GM23338 (cell line): ENCODE results near the gene CPEB3. TPM values are rescaled to one million over a fixed set of nuclear protein-coding genes. Genes with fewer than 3 reads are reported as not detected.
"Not testable (repeated sequence)": the region's sequence is repeated elsewhere in the genome, so short reads cannot be mapped to it uniquely, and the experiment has no call there.

Source experiments
- ATAC-seq: fragments of 200-7000 bp; cut with Tn5 transposase; 3 replicates; pipeline ENCODE4 v1.9.1; 2020
- DNase-seq: peaks from one replicate; pipeline ENCODE4 v3.0.0-alpha.2; 2015; ENCODE audit warnings: low spot score
- H2AFZ ChIP-seq: fragments of 200-600 bp; sonication (generic); 2 replicates; pipeline ENCODE4 v1.8.0; 2016; ENCODE audit warnings: antibody characterized with exemption, mild to moderate bottlenecking, moderate library complexity
- H3F3A ChIP-seq: fragments of 200-600 bp; sonication (generic); replicated peaks from 2 replicates; pipeline ENCODE4 v1.8.0; 2017; ENCODE audit warnings: antibody characterized with exemption, mixed run types, low read depth
- H3K27ac ChIP-seq: fragments of 200-600 bp; sonication (generic); 2 replicates; pipeline ENCODE4 v1.6.1; 2016; ENCODE audit warnings: low read depth
- H3K27me3 ChIP-seq: fragments of 200-600 bp; sonication (generic); 2 replicates; pipeline ENCODE4 v1.8.0; 2016; ENCODE audit warnings: mild to moderate bottlenecking, mixed run types, moderate library complexity; ENCODE audit not compliant: insufficient read depth
- H3K36me3 ChIP-seq: fragments of 200-600 bp; sonication (generic); 2 replicates; pipeline ENCODE4 v1.8.0; 2016; ENCODE audit warnings: mild to moderate bottlenecking; ENCODE audit not compliant: insufficient read depth
- H3K4me1 ChIP-seq: fragments of 200-600 bp; sonication (generic); 2 replicates; pipeline ENCODE4 v1.8.0; 2016; ENCODE audit warnings: mild to moderate bottlenecking, moderate library complexity; ENCODE audit not compliant: insufficient read depth
- H3K4me2 ChIP-seq: fragments of 200-600 bp; sonication (generic); 2 replicates; pipeline ENCODE4 v1.7.1; 2017; ENCODE audit warnings: mixed run types
- H3K4me3 ChIP-seq: fragments of 200-600 bp; sonication (generic); 2 replicates; pipeline ENCODE4 v1.6.1; 2016; ENCODE audit warnings: mixed run types
- H3K79me2 ChIP-seq: fragments of 200-600 bp; sonication (generic); replicated peaks from 2 replicates; pipeline ENCODE4 v1.8.0; 2017; ENCODE audit warnings: mild to moderate bottlenecking; ENCODE audit not compliant: insufficient read depth
- H3K9me2 ChIP-seq: fragments of 200-600 bp; sonication (generic); 2 replicates; pipeline ENCODE4 v1.8.0; 2017; ENCODE audit not compliant: insufficient read depth
- H4K20me1 ChIP-seq: fragments of 200-600 bp; sonication (generic); replicated peaks from 2 replicates; pipeline ENCODE4 v1.8.0; 2017; ENCODE audit warnings: mild to moderate bottlenecking; ENCODE audit not compliant: insufficient read depth
- H3K27ac Mint-ChIP-seq: 2 replicates; pipeline ENCODE4 v1.8.0; 2020; ENCODE audit warnings: inconsistent platforms, mild to moderate bottlenecking, moderate library complexity, mixed read lengths
- H3K27me3 Mint-ChIP-seq: 3 replicates; pipeline ENCODE4 v1.8.0; 2022; ENCODE audit warnings: low read depth, mild to moderate bottlenecking, moderate library complexity, mixed read lengths, inconsistent platforms; ENCODE audit not compliant: insufficient read depth, poor library complexity
- H3K36me3 Mint-ChIP-seq: 3 replicates; pipeline ENCODE4 v1.8.0; 2021; ENCODE audit warnings: low read depth, mild to moderate bottlenecking, inconsistent platforms, moderate library complexity, mixed read lengths
- H3K4me1 Mint-ChIP-seq: 3 replicates; pipeline ENCODE4 v1.8.0; 2020; ENCODE audit warnings: mild to moderate bottlenecking, inconsistent platforms, mixed read lengths
- H3K4me3 Mint-ChIP-seq: 3 replicates; pipeline ENCODE4 v1.8.0; 2021; ENCODE audit warnings: moderate library complexity, mild to moderate bottlenecking, inconsistent platforms, mixed read lengths
- H3K9me3 Mint-ChIP-seq: 3 replicates; pipeline ENCODE4 v1.8.0; 2020; ENCODE audit warnings: moderate library complexity, mild to moderate bottlenecking, inconsistent platforms, mixed read lengths
- CREB1 ChIP-seq: fragments of 250-450 bp; sonication (Bioruptor Pico); IDR thresholded peaks from 2 replicates; pipeline ENCODE4 v1.5.0; 2020; ENCODE audit warnings: low read depth, mild to moderate bottlenecking, moderate library complexity
- EZH2phosphoT487 ChIP-seq: fragments of 200-600 bp; sonication (generic); IDR thresholded peaks from one replicate; pipeline ENCODE4 v1.8.1; 2018; ENCODE audit warnings: antibody characterized with exemption; ENCODE audit not compliant: unreplicated experiment
- JUNB ChIP-seq: IDR thresholded peaks from one replicate; pipeline ENCODE4 v1.6.1; 2016; ENCODE audit warnings: antibody characterized with exemption; ENCODE audit not compliant: unreplicated experiment
- NANOG ChIP-seq: IDR thresholded peaks from 2 replicates; pipeline ENCODE4 v1.6.1; 2016; ENCODE audit warnings: antibody characterized with exemption, borderline replicate concordance
- POLR2AphosphoS5 ChIP-seq: IDR thresholded peaks from 2 replicates; pipeline ENCODE4 v1.6.1; 2016; ENCODE audit warnings: antibody characterized with exemption, low read depth
- ZNF114 ChIP-seq: fragments of 250-450 bp; sonication (Bioruptor Pico); IDR thresholded peaks from 2 replicates; pipeline ENCODE4 v1.5.0; 2020; ENCODE audit warnings: mild to moderate bottlenecking, moderate library complexity
- ZNF331 ChIP-seq: fragments of 250-450 bp; sonication (Bioruptor Pico); IDR thresholded peaks from 2 replicates; pipeline ENCODE4 v1.5.0; 2020; ENCODE audit warnings: low read depth, mild to moderate bottlenecking, moderate library complexity
- polyA plus RNA-seq: library from polyadenylated mRNA; unstranded; fragments of >200 nt; fragmentation: Nextera tagmentation; extraction: Ambion mirVana; gene quantifications from 2 replicates; pipeline ENCODE4 v1.2.1, GENCODE V29; 2016
- total RNA-seq: library from RNA; depleted of rRNA; stranded (reverse); fragments of >200 nt; shearing (Covaris generic); gene quantifications from 2 replicates; pipeline ENCODE4 v1.2.3, GENCODE V29; 2014
- TF ChIP-seq, protein P1 (sequence below): fragments of 250-450 bp; sonication (Bioruptor Pico); IDR thresholded peaks from 2 replicates; pipeline ENCODE4 v1.5.0; 2020; ENCODE audit warnings: mild to moderate bottlenecking, moderate library complexity
- TF ChIP-seq, protein P2 (sequence below), 2 experiments: fragments of 200-600 bp in 1 of 2; sonication (generic) in 1 of 2; conservative IDR thresholded peaks; 2 replicates each; pipeline versions ENCODE4 v1.5.1 to v1.6.1; 2016 to 2017; ENCODE audit warnings: antibody characterized with exemption in 2 of 2, low read depth in 2 of 2, mild to moderate bottlenecking in 2 of 2, moderate library complexity in 1 of 2

The CPEB3 gene
- total and polyA plus RNA-seq, 2 experiments from 2014 or later: 0.74 to 1.9 TPM

DNA sequence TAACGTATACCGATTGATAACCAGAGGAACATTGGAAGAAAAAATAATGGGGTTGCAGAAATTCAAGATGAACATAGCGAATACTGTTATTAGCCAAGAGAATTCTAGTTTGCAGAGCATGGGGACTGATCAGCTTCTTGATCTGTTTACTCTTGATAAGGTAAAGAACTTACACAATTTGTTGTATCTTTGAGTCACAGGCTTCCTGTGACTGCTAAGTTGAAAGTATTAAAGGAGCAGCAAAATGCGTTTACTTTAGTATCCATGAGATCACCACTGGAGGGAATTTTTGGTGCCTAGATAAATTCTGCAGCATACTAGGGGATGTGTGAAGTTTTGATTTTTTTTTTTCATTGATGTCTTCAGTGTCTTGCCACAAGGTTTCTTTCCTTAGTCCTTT lies 263.7 kb downstream of the CPEB3 start (continued):
- no peak for TF ChIP-seq EZH2phosphoT487
- TF ChIP-seq JUNB: no peak
- TF ChIP-seq, protein P1, sequence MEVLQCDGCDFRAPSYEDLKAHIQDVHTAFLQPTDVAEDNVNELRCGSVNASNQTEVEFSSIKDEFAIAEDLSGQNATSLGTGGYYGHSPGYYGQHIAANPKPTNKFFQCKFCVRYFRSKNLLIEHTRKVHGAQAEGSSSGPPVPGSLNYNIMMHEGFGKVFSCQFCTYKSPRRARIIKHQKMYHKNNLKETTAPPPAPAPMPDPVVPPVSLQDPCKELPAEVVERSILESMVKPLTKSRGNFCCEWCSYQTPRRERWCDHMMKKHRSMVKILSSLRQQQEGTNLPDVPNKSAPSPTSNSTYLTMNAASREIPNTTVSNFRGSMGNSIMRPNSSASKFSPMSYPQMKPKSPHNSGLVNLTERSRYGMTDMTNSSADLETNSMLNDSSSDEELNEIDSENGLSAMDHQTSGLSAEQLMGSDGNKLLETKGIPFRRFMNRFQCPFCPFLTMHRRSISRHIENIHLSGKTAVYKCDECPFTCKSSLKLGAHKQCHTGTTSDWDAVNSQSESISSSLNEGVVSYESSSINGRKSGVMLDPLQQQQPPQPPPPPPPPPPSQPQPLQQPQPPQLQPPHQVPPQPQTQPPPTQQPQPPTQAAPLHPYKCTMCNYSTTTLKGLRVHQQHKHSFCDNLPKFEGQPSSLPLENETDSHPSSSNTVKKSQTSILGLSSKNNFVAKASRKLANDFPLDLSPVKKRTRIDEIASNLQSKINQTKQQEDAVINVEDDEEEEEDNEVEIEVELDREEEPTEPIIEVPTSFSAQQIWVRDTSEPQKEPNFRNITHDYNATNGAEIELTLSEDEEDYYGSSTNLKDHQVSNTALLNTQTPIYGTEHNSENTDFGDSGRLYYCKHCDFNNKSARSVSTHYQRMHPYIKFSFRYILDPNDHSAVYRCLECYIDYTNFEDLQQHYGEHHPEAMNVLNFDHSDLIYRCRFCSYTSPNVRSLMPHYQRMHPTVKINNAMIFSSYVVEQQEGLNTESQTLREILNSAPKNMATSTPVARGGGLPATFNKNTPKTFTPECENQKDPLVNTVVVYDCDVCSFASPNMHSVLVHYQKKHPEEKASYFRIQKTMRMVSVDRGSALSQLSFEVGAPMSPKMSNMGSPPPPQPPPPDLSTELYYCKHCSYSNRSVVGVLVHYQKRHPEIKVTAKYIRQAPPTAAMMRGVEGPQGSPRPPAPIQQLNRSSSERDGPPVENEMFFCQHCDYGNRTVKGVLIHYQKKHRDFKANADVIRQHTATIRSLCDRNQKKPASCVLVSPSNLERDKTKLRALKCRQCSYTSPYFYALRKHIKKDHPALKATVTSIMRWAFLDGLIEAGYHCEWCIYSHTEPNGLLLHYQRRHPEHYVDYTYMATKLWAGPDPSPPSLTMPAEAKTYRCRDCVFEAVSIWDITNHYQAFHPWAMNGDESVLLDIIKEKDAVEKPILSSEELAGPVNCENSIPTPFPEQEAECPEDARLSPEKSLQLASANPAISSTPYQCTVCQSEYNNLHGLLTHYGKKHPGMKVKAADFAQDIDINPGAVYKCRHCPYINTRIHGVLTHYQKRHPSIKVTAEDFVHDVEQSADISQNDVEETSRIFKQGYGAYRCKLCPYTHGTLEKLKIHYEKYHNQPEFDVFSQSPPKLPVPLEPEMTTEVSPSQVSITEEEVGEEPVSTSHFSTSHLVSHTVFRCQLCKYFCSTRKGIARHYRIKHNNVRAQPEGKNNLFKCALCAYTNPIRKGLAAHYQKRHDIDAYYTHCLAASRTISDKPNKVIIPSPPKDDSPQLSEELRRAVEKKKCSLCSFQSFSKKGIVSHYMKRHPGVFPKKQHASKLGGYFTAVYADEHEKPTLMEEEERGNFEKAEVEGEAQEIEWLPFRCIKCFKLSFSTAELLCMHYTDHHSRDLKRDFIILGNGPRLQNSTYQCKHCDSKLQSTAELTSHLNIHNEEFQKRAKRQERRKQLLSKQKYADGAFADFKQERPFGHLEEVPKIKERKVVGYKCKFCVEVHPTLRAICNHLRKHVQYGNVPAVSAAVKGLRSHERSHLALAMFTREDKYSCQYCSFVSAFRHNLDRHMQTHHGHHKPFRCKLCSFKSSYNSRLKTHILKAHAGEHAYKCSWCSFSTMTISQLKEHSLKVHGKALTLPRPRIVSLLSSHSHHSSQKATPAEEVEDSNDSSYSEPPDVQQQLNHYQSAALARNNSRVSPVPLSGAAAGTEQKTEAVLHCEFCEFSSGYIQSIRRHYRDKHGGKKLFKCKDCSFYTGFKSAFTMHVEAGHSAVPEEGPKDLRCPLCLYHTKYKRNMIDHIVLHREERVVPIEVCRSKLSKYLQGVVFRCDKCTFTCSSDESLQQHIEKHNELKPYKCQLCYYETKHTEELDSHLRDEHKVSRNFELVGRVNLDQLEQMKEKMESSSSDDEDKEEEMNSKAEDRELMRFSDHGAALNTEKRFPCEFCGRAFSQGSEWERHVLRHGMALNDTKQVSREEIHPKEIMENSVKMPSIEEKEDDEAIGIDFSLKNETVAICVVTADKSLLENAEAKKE: no peak
- no peak for TF ChIP-seq POLR2AphosphoS5
- no peak for TF ChIP-seq CREB1 (CRISPR knock-in tag)

DNA sequence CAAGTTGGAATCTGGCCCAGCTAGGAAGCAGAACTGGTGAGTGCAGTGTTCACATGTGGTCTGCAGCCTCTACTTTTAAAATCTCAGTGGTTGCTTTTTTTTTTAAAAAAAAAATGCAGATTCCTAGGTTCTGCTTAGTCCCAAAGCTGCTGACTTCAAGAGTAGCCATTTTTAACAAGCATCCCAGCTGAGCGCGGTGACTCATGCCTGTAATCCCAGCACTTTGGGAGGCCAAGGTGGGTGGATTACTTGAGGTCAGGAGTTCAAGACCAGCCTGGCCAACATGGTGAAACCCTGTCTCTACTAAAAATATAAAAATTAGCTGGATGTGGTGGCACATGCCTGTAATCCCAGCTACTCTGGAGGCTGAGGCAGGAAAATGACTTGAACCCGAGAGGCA lies 265.5 kb downstream of the CPEB3 start:
- not testable (repeated sequence) for H3F3A ChIP-seq, H3K9me2 ChIP-seq, H3K27me3 Mint-ChIP-seq, H3K27ac ChIP-seq, H2AFZ ChIP-seq, H3K9me3 Mint-ChIP-seq, H3K4me3 Mint-ChIP-seq, H3K27ac Mint-ChIP-seq, H3K4me1 ChIP-seq, H3K79me2 ChIP-seq, ATAC-seq, H3K4me1 Mint-ChIP-seq, H3K27me3 ChIP-seq, DNase-seq, H3K4me2 ChIP-seq, H3K4me3 ChIP-seq
- 0 out of 2 replicates have a peak, but pooled peaks cover 10% of the 10 kb centered on the region for H4K20me1 ChIP-seq
- peaks cover 12% of the 10 kb centered on the region for H3K36me3 ChIP-seq
- H3K36me3 Mint-ChIP-seq: peaks cover 50% of the 10 kb centered on the region

DNA sequence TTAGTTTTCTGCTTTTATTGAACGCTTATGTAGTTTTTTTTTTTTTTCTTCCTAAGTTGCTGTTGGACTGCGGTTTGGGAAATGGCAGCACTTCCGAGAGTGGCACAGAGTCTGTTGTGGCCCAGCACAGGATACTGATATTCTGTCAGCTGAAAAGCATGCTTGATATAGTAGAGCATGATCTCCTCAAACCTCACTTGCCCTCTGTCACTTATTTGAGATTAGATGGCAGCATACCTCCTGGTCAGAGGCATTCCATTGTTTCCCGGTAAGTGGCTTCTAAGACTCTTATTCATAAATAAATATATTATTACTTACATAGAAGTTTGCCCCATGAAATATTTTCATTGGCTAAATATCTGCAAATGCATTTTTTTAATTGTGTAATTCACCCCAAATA lies 266.2 kb downstream of the CPEB3 start:
- no peak for ATAC-seq
- Histone ChIP-seq H3K27ac (no peak overlapping the region), H3K9me2 (no peaks in the 10 kb centered on the region), H3F3A (no peaks in the 10 kb centered on the region), H3K4me1 (no peaks in the 10 kb centered on the region), H3K79me2 (no peaks in the 10 kb centered on the region), H2AFZ (no peak overlapping the region), H3K36me3 (peaks cover 12% of the 10 kb centered on the region), H3K4me3 (no peak overlapping the region), H3K27me3 (no peaks in the 10 kb centered on the region), H4K20me1 (0 out of 2 replicates have a peak, but pooled peaks cover 10% of the 10 kb centered on the region), H3K4me2 (no peak overlapping the region)
- peaks cover 53% of the 10 kb centered on the region for H3K36me3 Mint-ChIP-seq
- peaks cover 2% of the 10 kb centered on the region for H3K27me3 Mint-ChIP-seq
- H3K4me1 Mint-ChIP-seq: no peaks in the 10 kb centered on the region
- no peak for DNase-seq
- H3K4me3 Mint-ChIP-seq: no peak overlapping the region
- H3K9me3 Mint-ChIP-seq: no peaks in the 10 kb centered on the region
- no peak overlapping the region for H3K27ac Mint-ChIP-seq
- no peak for TF ChIP-seq ZNF331 (CRISPR knock-in tag)
- no peak for TF ChIP-seq POLR2AphosphoS5
- TF ChIP-seq CREB1 (CRISPR knock-in tag): no peak
- no peak for TF ChIP-seq ZNF114 (CRISPR knock-in tag)
- TF ChIP-seq, protein P2, sequence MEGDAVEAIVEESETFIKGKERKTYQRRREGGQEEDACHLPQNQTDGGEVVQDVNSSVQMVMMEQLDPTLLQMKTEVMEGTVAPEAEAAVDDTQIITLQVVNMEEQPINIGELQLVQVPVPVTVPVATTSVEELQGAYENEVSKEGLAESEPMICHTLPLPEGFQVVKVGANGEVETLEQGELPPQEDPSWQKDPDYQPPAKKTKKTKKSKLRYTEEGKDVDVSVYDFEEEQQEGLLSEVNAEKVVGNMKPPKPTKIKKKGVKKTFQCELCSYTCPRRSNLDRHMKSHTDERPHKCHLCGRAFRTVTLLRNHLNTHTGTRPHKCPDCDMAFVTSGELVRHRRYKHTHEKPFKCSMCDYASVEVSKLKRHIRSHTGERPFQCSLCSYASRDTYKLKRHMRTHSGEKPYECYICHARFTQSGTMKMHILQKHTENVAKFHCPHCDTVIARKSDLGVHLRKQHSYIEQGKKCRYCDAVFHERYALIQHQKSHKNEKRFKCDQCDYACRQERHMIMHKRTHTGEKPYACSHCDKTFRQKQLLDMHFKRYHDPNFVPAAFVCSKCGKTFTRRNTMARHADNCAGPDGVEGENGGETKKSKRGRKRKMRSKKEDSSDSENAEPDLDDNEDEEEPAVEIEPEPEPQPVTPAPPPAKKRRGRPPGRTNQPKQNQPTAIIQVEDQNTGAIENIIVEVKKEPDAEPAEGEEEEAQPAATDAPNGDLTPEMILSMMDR (conservative IDR thresholded peaks at IDR 0.05; ENCODE audit: low read depth in 2 of 2): no peak
- no peak for TF ChIP-seq NANOG
